H1 (cell line): ENCODE data around the gene CAVIN1. TPM values are rescaled to one million over a fixed set of nuclear protein-coding genes. Genes with fewer than 3 reads are reported as not detected.

ENCODE experiments used
- CTCF ChIA-PET: fragments of 300-600 bp; sonication (Branson Sonifier 250); formaldehyde crosslinking; loops from one replicate; lab custom pipeline; 2021; ENCODE audit not compliant: partially characterized antibody; lab: Charles Lee
- POLR2A ChIA-PET: fragments of 300-600 bp; sonication (Branson Sonifier 250); formaldehyde crosslinking; loops from one replicate; lab custom pipeline; 2021; ENCODE audit warnings: inconsistent platforms; ENCODE audit not compliant: partially characterized antibody; lab: Charles Lee
- DNase-seq, 2 experiments: peaks; one replicate each; pipeline versions ENCODE4 v3.0.0 to v3.0.0-alpha.2; 2010 to 2022; ENCODE audit warnings: low spot score in 2 of 2, low read depth in 1 of 2, mixed read lengths in 1 of 2
- FAIRE-seq: peaks from 2 replicates; lab custom pipeline; 2011; peaks lifted over from hg19 to GRCh38; lab: Jason Lieb, UNC
- H2AFZ ChIP-seq: 2 replicates; pipeline ENCODE4 v1.8.1; 2012; ENCODE audit warnings: low read length, inconsistent platforms
- H2AK5ac ChIP-seq: 2 replicates; pipeline ENCODE4 v1.6.1; 2013; ENCODE audit warnings: low read depth, low read length
- H2BK120ac ChIP-seq: replicated peaks from 2 replicates; pipeline ENCODE3; 2013; ENCODE audit warnings: low read depth, low read length, inconsistent platforms
- H2BK12ac ChIP-seq: 2 replicates; pipeline ENCODE4 v1.6.1; 2013; ENCODE audit warnings: low read depth, low read length
- H2BK15ac ChIP-seq: 2 replicates; pipeline ENCODE4 v1.6.1; 2013; ENCODE audit warnings: low read length
- H2BK20ac ChIP-seq: 2 replicates; pipeline ENCODE4 v1.6.1; 2013; ENCODE audit warnings: low read length
- H2BK5ac ChIP-seq: 2 replicates; pipeline ENCODE4 v1.6.1; 2013; ENCODE audit warnings: low read depth, low read length
- H3K14ac ChIP-seq: 2 replicates; pipeline ENCODE4 v1.6.1; 2013; ENCODE audit warnings: inconsistent platforms; ENCODE audit not compliant: insufficient read length
- H3K18ac ChIP-seq: 2 replicates; pipeline ENCODE4 v1.6.1; 2013; ENCODE audit warnings: low read length; ENCODE audit errors: extremely low read depth
- H3K23ac ChIP-seq: 2 replicates; pipeline ENCODE4 v1.6.1; 2013; ENCODE audit warnings: inconsistent platforms; ENCODE audit not compliant: insufficient read length
- H3K23me2 ChIP-seq: 2 replicates; pipeline ENCODE4 v1.6.1; 2013; ENCODE audit warnings: low read depth, low read length
- H3K27ac ChIP-seq: 2 replicates; pipeline ENCODE4 v1.6.1; 2011; ENCODE audit warnings: low read depth, low read length, inconsistent platforms
- H3K27me3 ChIP-seq, 4 experiments: replicated peaks in 1 of 4; 1 replicate in 1 of 4; 2 replicates in 3 of 4; pipeline versions ENCODE4 v1.6.1 to v1.8.1; 2011 to 2013; ENCODE audit warnings: low read length in 3 of 4, mild to moderate bottlenecking in 3 of 4, inconsistent platforms in 2 of 4, mixed read lengths in 2 of 4, moderate library complexity in 1 of 4; ENCODE audit not compliant: control insufficient read depth in 3 of 4, insufficient read depth in 3 of 4; ENCODE audit errors: extremely low read depth in 1 of 4
- H3K36me3 ChIP-seq, 4 experiments: 2 replicates each; pipeline versions ENCODE4 v1.6.1 to v1.8.1; 2011 to 2013; ENCODE audit warnings: mild to moderate bottlenecking in 4 of 4, low read length in 3 of 4, moderate library complexity in 2 of 4, control low read depth in 1 of 4, inconsistent platforms in 1 of 4; ENCODE audit not compliant: insufficient read depth in 4 of 4, control insufficient read depth in 2 of 4
- H3K4ac ChIP-seq: replicated peaks from 2 replicates; pipeline ENCODE3; 2013; ENCODE audit warnings: low read length, low read depth, mixed read lengths, inconsistent platforms; ENCODE audit not compliant: insufficient read length
- H3K4me1 ChIP-seq, 4 experiments: replicated peaks in 1 of 4; 1 replicate in 1 of 4; 2 replicates in 3 of 4; pipeline versions ENCODE4 v1.6.1 to v1.8.1; 2011 to 2013; ENCODE audit warnings: low read length in 3 of 4, inconsistent platforms in 2 of 4, mixed read lengths in 1 of 4; ENCODE audit not compliant: insufficient read depth in 4 of 4, control insufficient read depth in 3 of 4
- H3K4me2 ChIP-seq, 2 experiments: 2 replicates each; pipeline versions ENCODE4 v1.6.1 to v1.8.1; 2011 to 2013; ENCODE audit warnings: low read depth in 2 of 2, low read length in 2 of 2, control low read depth in 1 of 2, inconsistent platforms in 1 of 2, mild to moderate bottlenecking in 1 of 2; ENCODE audit not compliant: insufficient read depth in 1 of 2
- H3K4me3 ChIP-seq, 4 experiments: fragments of 200-600, 300-600 bp in 1 of 4; sonication (generic), shearing (Covaris generic), sonication (Bioruptor Twin) in 1 of 4; 2 replicates each; pipeline versions ENCODE4 v1.5.1 to v1.8.1; 2011 to 2016; ENCODE audit warnings: low read length in 4 of 4, low read depth in 3 of 4, control low read depth in 2 of 4, inconsistent platforms in 2 of 4, mild to moderate bottlenecking in 2 of 4, mixed read lengths in 1 of 4, moderate library complexity in 1 of 4; ENCODE audit not compliant: insufficient read depth in 2 of 4; ENCODE audit errors: extremely low read depth in 1 of 4
- H3K56ac ChIP-seq: replicated peaks from 2 replicates; pipeline ENCODE3; 2013; ENCODE audit warnings: low read depth, mild to moderate bottlenecking, mixed read lengths, low read length, inconsistent platforms; ENCODE audit not compliant: insufficient read length
- H3K79me1 ChIP-seq: 2 replicates; pipeline ENCODE4 v1.6.1; 2013; ENCODE audit warnings: low read depth, low read length, control low read depth
- H3K79me2 ChIP-seq, 2 experiments: 2 replicates each; pipeline versions ENCODE4 v1.6.1 to v1.8.1; 2012 to 2013; ENCODE audit warnings: low read length in 2 of 2, mild to moderate bottlenecking in 2 of 2, inconsistent platforms in 1 of 2; ENCODE audit not compliant: insufficient read depth in 2 of 2, control insufficient read depth in 1 of 2
- H3K9ac ChIP-seq, 4 experiments: replicated peaks in 1 of 4; 1 replicate in 1 of 4; 2 replicates in 3 of 4; pipeline versions ENCODE4 v1.6.1 to v1.8.1; 2011 to 2013; ENCODE audit warnings: low read depth in 3 of 4, low read length in 3 of 4, control low read depth in 2 of 4, mild to moderate bottlenecking in 2 of 4, moderate library complexity in 2 of 4, inconsistent platforms in 1 of 4; ENCODE audit errors: extremely low read depth in 1 of 4
- H3K9me3 ChIP-seq, 2 experiments: 2 replicates each; pipeline versions ENCODE4 v1.6.1 to v1.8.1; 2012 to 2013; ENCODE audit warnings: mild to moderate bottlenecking in 2 of 2, moderate library complexity in 2 of 2, control low read depth in 1 of 2, inconsistent platforms in 1 of 2, low read depth in 1 of 2, low read length in 1 of 2, mixed read lengths in 1 of 2; ENCODE audit not compliant: insufficient read depth in 2 of 2
- H4K20me1 ChIP-seq, 2 experiments: replicated peaks in 1 of 2; 2 replicates each; pipeline versions ENCODE3 to v1.8.1; 2011 to 2013; ENCODE audit warnings: inconsistent platforms in 2 of 2, low read length in 2 of 2, mild to moderate bottlenecking in 1 of 2; ENCODE audit not compliant: insufficient read depth in 2 of 2, control insufficient read depth in 1 of 2
- H4K5ac ChIP-seq: 2 replicates; pipeline ENCODE4 v1.6.1; 2013; ENCODE audit warnings: low read length, low read depth, mixed read lengths, inconsistent platforms; ENCODE audit not compliant: insufficient read length
- H4K8ac ChIP-seq: 2 replicates; pipeline ENCODE4 v1.8.0; 2013; ENCODE audit warnings: mild to moderate bottlenecking, moderate library complexity, low read length, inconsistent platforms; ENCODE audit not compliant: insufficient read depth; ENCODE audit errors: extremely low read depth
- H4K91ac ChIP-seq: replicated peaks from 2 replicates; pipeline ENCODE3; 2013; ENCODE audit warnings: low read length, mixed read lengths, inconsistent platforms; ENCODE audit not compliant: insufficient read length
- BACH1 ChIP-seq: IDR thresholded peaks from 2 replicates; pipeline ENCODE4 v1.6.1; 2012; ENCODE audit warnings: low read length, improper control_type of control experiment
- EGR1 ChIP-seq: IDR thresholded peaks from 2 replicates; pipeline ENCODE4 v1.6.1; 2011; ENCODE audit warnings: low read depth, low read length, borderline replicate concordance
- HDAC2 ChIP-seq, 2 experiments: fragments of 300-600 bp in 1 of 2; sonication (generic) in 1 of 2; IDR thresholded peaks; 2 replicates each; pipeline ENCODE4 v1.6.1; 2011 to 2012; ENCODE audit warnings: low read depth in 2 of 2, low read length in 2 of 2, mild to moderate bottlenecking in 2 of 2, moderate library complexity in 2 of 2, borderline replicate concordance in 1 of 2, inconsistent platforms in 1 of 2
- JUND ChIP-seq: IDR thresholded peaks from 2 replicates; pipeline ENCODE4 v1.6.1; 2011; ENCODE audit warnings: mild to moderate bottlenecking, improper control_type of control experiment, low read length
- SAP30 ChIP-seq: fragments of 300-600 bp; sonication (generic); IDR thresholded peaks from 2 replicates; pipeline ENCODE4 v1.7.1; 2012; ENCODE audit warnings: low read length, moderate library complexity, mild to moderate bottlenecking, inconsistent platforms; ENCODE audit not compliant: insufficient read depth, insufficient replicate concordance
- SIN3A ChIP-seq, 2 experiments: IDR thresholded peaks in 1 of 2; conservative IDR thresholded peaks in 1 of 2; 2 replicates each; pipeline ENCODE4 v1.6.1; 2011 to 2012; ENCODE audit warnings: low read length in 2 of 2, improper control_type of control experiment in 1 of 2, low read depth in 1 of 2, mild to moderate bottlenecking in 1 of 2
- WGBS, 2 experiments: shearing (Covaris generic) in 1 of 2; methylation state at CpG; one replicate each; pipeline versions ENCODE4 v1.1.6 to v1.1.7; 2013 to 2015; ENCODE audit warnings: low lambda C conversion rate in 2 of 2, mixed read lengths in 2 of 2, inconsistent platforms in 1 of 2, low coverage in 1 of 2, missing lambda C conversion rate in 1 of 2; ENCODE audit not compliant: insufficient replicate concordance in 2 of 2, insufficient coverage in 1 of 2, insufficient read length in 1 of 2; ENCODE audit errors: extremely low coverage in 1 of 2, missing lambda C conversion rate in 1 of 2; 5-methylcytosine and 5-hydroxymethylcytosine counted together
- polyA plus RNA-seq, 7 experiments: library from polyadenylated mRNA; depleted of rRNA in 3 of 7; stranded (reverse) in 5 of 7; unstranded in 2 of 7; fragments of >200 nt in 5 of 7; fragments of 200-250 nt in 2 of 7; gene quantifications; 1 replicate in 5 of 7; 2 replicates in 1 of 7; 4 replicates in 1 of 7; pipeline versions ENCODE4 v1.2.1 to v1.2.3, GENCODE V29; 2011 to 2013; ENCODE audit warnings: missing spikeins in 2 of 7, mixed read lengths in 2 of 7
- total RNA-seq: library from RNA; stranded (reverse); fragmentation: NEBNext Ultra II Directional; extraction: Animal tissue kit (Norgen Biotek cat#: 25700); gene quantifications from 2 replicates; pipeline ENCODE4 v1.2.1, GENCODE V29; 2021
- TF ChIP-seq, protein P1 (sequence below), 3 experiments: IDR thresholded peaks; 1 replicate in 2 of 3; 2 replicates in 1 of 3; pipeline versions ENCODE4 v1.5.1 to v1.6.1; 2011; ENCODE audit warnings: low read length in 3 of 3, mild to moderate bottlenecking in 3 of 3, inconsistent platforms in 2 of 3, low read depth in 1 of 3, moderate library complexity in 1 of 3; ENCODE audit not compliant: insufficient read depth in 1 of 3; ENCODE audit errors: control extremely low read depth in 1 of 3

The CAVIN1 gene
- total and polyA plus RNA-seq, 2 of the 8 experiments (the other 6 are each of a cell fraction or from before 2014, with no cell fraction given), result 16.2 to 41.6 TPM

DNA sequence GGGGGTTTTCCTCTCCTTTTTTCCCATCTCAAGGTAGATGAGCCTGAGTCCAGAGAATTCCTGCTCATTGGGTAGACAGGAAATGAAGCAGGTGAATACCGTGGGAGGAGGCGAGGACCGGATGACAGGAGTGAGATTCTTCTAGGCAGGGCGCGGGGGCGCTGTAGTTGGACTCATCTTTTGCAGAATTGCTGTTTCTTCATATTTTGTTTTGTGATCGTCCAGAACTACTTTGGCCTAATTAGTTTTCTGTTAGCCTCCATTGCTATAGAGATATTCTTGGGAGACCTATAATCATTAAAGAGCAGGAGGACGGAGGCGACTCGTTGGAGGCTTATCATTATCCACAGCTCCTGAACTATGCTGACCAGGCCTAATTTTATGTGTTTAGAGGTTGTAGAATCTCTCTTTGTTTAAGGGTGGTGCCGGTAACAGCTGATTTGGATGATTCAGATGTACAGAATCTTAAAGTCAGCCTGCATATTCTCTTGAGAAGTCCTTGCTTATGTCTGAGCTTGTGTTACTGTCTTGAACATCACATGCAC lies 36.3 kb upstream of the CAVIN1 start:
- WGBS, 2 experiments, result 31% methylated on average over 11 of the region's 11 CpGs; no CpG with 5 or more reads in 1 of the 2 experiments
- H2AFZ ChIP-seq, result peak overlapping the region; percentile 74; the same call in 1 of the 2 replicates

More for the DNA sequence above, 36.3 kb upstream of the CAVIN1 start:
- H3K36me3 ChIP-seq, result peaks cover 0 to 6% (median 3%) of the 10 kb centered on the region in 4 experiments; a peak in 3 of 8 replicates
- no peak overlapping the region for H4K91ac ChIP-seq
- no peaks in the 10 kb centered on the region for H3K79me1 ChIP-seq
- POLR2A ChIA-PET, result interaction anchor here (0.7 kb wide), 1 partner anchor 123 kb away, joined by 3 read pairs; no protein-coding TSS in a partner anchor
- H3K4ac ChIP-seq, result no peak overlapping the region
- peak overlapping the region in 3 of 4 experiments; percentile 46 to 79 (median 47); a peak in 2 of 7 replicates for H3K9ac ChIP-seq
- H3K9me3 ChIP-seq, result no peaks in the 10 kb centered on the region
- peaks cover 0 to 17% of the 10 kb centered on the region in 2 experiments; a peak in 2 of 4 replicates for H3K79me2 ChIP-seq
- no peak overlapping the region for H2BK5ac ChIP-seq
- H3K23me2 ChIP-seq, result peaks cover 2% of the 10 kb centered on the region
- no peak overlapping the region for H3K18ac ChIP-seq
- H2BK20ac ChIP-seq, result no peak overlapping the region
- DNase-seq, result no peak
- H3K27ac ChIP-seq, result no peak overlapping the region
- peak; percentile 22 for TF ChIP-seq SAP30
- TF ChIP-seq BACH1, result no peak
- TF ChIP-seq SIN3A (conservative IDR thresholded peaks at IDR 0.05 in 1 of 2, IDR thresholded peaks at IDR 0.05 in 1 of 2; ENCODE audit: low read depth in 1 of 2, low read length in 2 of 2), result peak in 1 of 2 experiments; percentile 50; a peak in 1 of 4 replicates
- no peak for TF ChIP-seq JUND
- 0 out of 2 replicates have a peak, but pooled peaks have one; percentile 16 for TF ChIP-seq EGR1
- 0 out of 4 replicates have a peak, but pooled peaks of 1 of the 2 experiments have one; percentile 12 for TF ChIP-seq HDAC2 (IDR thresholded peaks at IDR 0.05; ENCODE audit: borderline replicate concordance in 1 of 2, low read depth in 2 of 2, low read length in 2 of 2)
- TF ChIP-seq, protein P1, sequence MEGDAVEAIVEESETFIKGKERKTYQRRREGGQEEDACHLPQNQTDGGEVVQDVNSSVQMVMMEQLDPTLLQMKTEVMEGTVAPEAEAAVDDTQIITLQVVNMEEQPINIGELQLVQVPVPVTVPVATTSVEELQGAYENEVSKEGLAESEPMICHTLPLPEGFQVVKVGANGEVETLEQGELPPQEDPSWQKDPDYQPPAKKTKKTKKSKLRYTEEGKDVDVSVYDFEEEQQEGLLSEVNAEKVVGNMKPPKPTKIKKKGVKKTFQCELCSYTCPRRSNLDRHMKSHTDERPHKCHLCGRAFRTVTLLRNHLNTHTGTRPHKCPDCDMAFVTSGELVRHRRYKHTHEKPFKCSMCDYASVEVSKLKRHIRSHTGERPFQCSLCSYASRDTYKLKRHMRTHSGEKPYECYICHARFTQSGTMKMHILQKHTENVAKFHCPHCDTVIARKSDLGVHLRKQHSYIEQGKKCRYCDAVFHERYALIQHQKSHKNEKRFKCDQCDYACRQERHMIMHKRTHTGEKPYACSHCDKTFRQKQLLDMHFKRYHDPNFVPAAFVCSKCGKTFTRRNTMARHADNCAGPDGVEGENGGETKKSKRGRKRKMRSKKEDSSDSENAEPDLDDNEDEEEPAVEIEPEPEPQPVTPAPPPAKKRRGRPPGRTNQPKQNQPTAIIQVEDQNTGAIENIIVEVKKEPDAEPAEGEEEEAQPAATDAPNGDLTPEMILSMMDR (IDR thresholded peaks at IDR 0.05; ENCODE audit: control extremely low read depth in 1 of 3, insufficient read depth in 1 of 3, low read depth in 1 of 3, low read length in 3 of 3), result peak in 2 of 3 experiments; percentile 30 to 45; a peak in 2 of 4 replicates
- TF ChIP-seq, all 59 proteins: peak for 5
- H4K20me1 ChIP-seq, result peaks cover 0 to 6% of the 10 kb centered on the region in 2 experiments
- no peak overlapping the region for H2BK120ac ChIP-seq
- peak overlapping the region; percentile 49 to 87 (median 75) for H3K4me3 ChIP-seq
- H3K14ac ChIP-seq, result no peak overlapping the region
- H4K8ac ChIP-seq, result no peak overlapping the region
- peaks cover 0 to 8% (median 4%) of the 10 kb centered on the region in 4 experiments; a peak in 3 of 7 replicates for H3K4me1 ChIP-seq
- CTCF ChIA-PET, result interaction anchor here (1.0 to 2.4 kb wide), 7 partner anchors 10 to 307 kb away, joined by 3 to 11 read pairs (median 5); partner anchors contain the start of gene CAVIN1
- no peak overlapping the region for H2BK12ac ChIP-seq
- no peak overlapping the region for H2AK5ac ChIP-seq
- H3K27me3 ChIP-seq, result no peaks in the 10 kb centered on the region
- no peak for FAIRE-seq
- H3K4me2 ChIP-seq, result peak overlapping the region; percentile 41 to 74
- H3K23ac ChIP-seq, result no peak overlapping the region
- H4K5ac ChIP-seq, result no peak overlapping the region
- no peak overlapping the region for H3K56ac ChIP-seq
- no peak overlapping the region for H2BK15ac ChIP-seq
